HG02610 (cell line): ENCODE measurements around the gene TMEM74B.
"Not testable (repeated sequence)": the region's sequence is repeated elsewhere in the genome, so short reads cannot be mapped to it uniquely, and the experiment has no call there.

Experiments
- ATAC-seq: cut with Tn5 transposase; IDR thresholded peaks from one replicate; pipeline ENCODE4 v1.9.1; 2021; ENCODE audit warnings: mild to moderate bottlenecking, moderate library complexity; ENCODE audit not compliant: unreplicated experiment

TMEM74B gene

GRCh38 chr20:1184638-1185315, at the start of gene TMEM74B:
TMEM74B (minus strand) TSS chr20:1184981; CDS start chr20:1183801, 1,180 bp downstream.
- ATAC-seq = no peak

- no peak for ATAC-seq
Measured at GRCh38 chr20:1232286-1233111, 47.7 kb upstream of the TMEM74B start.

GRCh38 chr20:1229541-1229940, 44.8 kb upstream of the TMEM74B start:
- no peak for ATAC-seq

GRCh38 chr20:1225783-1226654, 41.2 kb upstream of the TMEM74B start, which contains the start of gene RAD21L1:
RAD21L1 (plus strand) TSS chr20:1226044; CDS start chr20:1228454, 2,410 bp downstream.
- no peak for ATAC-seq

GRCh38 chr20:1225263-1225782, 40.5 kb upstream of the TMEM74B start:
- ATAC-seq = no peak

GRCh38 chr20:1224205-1224890, 39.6 kb upstream of the TMEM74B start:
- no peak for ATAC-seq

- not testable (repeated sequence) for ATAC-seq
Measured at GRCh38 chr20:1222750-1223149, 38.0 kb upstream of the TMEM74B start.

GRCh38 chr20:1216527-1217427, 32.0 kb upstream of the TMEM74B start:
- ATAC-seq = not testable (repeated sequence)

GRCh38 chr20:1215386-1216170, 30.8 kb upstream of the TMEM74B start:
- no peak for ATAC-seq

GRCh38 chr20:1214838-1215261, 30.1 kb upstream of the TMEM74B start:
- ATAC-seq = no peak

GRCh38 chr20:1212607-1213396, 28.0 kb upstream of the TMEM74B start:
- no peak for ATAC-seq

GRCh38 chr20:1212023-1212422, 27.2 kb upstream of the TMEM74B start:
- ATAC-seq = no peak

GRCh38 chr20:1210501-1210900, 25.7 kb upstream of the TMEM74B start:
- no peak for ATAC-seq

GRCh38 chr20:1209447-1210387, 24.9 kb upstream of the TMEM74B start:
- no peak for ATAC-seq

GRCh38 chr20:1207293-1207878, 22.6 kb upstream of the TMEM74B start:
- ATAC-seq = no peak
